GM21381 (cell line): ENCODE measurements around the gene EPHA4.

Experiments used
- ATAC-seq: cut with Tn5 transposase; IDR thresholded peaks from one replicate; pipeline ENCODE4 v1.9.1; 2021; ENCODE audit warnings: mild to moderate bottlenecking, moderate library complexity; ENCODE audit not compliant: unreplicated experiment

Gene EPHA4

DNA sequence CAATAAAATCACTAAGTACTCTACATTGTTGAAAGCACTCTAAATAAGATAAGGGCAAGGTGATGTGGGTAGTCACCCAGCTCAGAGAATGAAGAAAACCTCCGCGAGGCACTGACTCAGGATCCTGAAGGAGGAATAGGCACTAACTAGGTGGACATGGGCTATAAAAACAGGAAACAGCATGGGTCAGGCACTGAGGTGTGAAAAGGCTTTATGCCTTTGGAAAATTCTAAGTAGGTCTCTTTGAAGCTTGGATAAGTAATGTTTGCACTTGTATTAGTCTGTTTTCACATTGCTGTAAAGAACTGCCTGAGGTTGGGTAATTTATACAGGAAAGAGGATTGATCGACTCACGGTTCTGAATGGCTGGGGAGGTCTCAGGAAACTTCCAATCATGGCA, 161.6 kb downstream of the EPHA4 start:
- ATAC-seq = no peak

DNA sequence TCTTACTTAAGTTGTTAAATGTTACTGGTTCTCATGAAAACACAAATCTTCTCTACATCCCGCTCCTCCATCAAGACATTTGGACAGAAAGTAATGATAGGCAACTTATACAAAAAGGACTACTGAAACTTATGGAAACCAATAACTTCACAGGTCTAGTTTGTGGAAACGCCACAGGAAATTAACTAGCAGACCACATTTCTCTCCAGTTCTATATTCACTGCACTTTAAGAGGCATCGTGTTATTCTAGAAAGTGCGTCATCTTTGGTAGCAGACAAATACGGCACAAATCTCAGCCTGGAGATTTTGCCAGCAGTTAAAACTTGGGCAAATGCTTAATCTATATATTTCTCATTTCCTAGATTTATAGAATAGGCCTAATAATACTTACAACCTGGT, 164.3 kb downstream of the EPHA4 start:
- ATAC-seq = no peak

DNA sequence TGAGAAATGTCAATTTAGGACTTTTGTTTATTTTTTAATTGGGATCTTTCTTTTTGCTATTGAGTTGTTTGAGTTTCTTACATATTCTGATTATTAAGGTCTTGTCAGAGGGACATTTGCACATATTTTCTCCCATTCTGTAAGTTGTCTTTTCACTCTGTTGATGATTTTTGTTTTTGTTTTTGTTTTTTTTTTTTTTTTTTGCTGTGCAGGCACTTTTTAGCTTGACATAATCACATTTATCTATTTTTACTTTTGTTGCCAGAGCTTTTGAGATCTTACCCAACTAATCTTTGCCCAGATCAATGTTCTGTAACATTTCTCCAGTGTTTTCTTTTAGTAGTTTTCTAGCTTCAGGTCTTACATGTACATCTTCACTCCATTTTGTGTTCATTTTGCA, 166.6 kb downstream of the EPHA4 start:
- ATAC-seq = no peak

DNA sequence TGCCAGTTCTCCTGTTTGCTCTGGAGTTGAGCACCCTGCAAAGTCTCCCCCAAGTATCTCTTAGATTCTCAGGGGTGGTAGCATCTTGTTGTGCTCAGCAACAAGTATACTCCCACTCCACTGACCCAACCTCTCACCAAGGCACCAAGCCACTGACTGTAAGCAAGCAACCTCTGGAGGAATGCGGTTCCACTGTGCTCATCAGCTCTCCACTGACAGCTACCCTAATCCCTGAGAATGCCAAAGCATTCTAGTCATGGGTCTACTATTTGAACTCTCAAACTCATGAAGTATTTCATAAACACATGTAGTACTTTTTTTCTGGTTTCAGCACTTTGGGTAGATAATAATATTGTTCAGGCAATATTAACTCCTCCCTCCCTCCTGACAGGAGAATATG, 170.0 kb downstream of the EPHA4 start:
- no peak for ATAC-seq

DNA sequence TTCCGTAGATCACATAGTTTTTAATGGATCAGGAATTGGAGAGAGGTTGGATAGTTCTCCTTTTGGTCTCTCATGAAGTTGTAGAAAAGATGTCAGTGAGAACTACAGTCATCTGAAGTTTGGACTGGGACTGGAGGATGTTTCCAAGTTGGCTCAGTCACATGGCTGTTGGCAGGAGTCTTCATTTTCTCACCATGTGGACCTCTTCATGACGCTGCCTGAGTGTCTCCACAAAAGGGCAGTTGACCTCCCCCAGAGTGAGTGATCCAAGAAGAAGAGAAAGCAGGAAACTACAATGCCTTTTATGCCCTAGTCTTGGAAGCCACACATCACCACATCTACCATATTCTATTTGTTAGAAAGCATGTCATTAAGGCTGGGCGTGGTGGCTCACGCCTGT, 171.7 kb downstream of the EPHA4 start:
- ATAC-seq = no peak

DNA sequence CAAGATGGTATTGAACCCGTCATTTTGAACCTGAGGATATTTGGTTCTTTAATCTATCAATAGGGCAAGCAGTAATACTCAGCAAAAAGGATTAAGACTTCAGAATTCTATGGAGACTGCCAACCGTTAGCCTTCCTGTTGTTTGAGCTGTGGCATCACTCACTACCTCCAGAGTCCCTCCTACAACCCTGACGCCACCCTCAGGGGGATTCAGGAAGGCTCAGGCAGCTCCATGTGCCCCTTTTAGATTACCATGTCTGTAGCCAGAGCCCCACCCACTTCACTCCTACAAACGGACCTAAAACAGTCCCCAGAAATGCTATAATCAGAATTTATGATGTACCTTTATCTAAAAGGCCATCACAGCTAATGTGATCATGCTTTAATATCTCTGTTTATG, 172.9 kb downstream of the EPHA4 start:
- no peak for ATAC-seq

- ATAC-seq = no peak
Measured at GRCh38 chr2:221397187-221397586, 174.9 kb downstream of the EPHA4 start.

DNA sequence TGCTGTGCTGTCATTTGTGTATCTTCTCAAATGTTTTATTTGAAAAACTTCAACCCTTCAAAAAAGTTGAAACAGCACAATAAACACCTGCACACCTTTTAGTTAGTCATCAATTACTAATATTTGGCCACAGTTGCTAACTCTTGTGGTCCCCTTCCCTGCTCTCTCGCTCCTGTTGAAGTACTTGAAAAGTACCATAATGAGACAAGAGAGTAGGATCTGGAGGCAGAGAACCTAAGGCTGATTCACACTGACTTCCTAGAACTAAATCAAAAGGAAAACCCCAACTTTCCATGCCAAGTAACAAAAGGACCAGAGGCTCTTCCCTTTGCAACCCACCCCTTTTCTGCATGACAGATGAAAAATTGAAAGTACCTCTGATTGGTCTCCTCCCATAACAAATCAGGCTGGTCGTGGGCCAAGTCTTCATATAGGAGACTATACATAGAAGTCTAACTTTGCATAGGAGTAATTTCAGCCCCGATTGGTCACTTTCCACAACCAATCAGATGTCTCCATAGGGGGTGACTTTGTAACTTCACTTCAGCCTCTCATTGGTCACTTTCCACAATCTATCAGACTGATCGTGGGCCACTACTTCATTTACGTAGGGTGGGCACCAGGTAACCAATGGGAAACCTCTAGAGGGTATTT, 179.7 kb downstream of the EPHA4 start:
- ATAC-seq = no peak

- ATAC-seq = no peak
Measured at GRCh38 chr2:221390878-221391277, 181.2 kb downstream of the EPHA4 start.

DNA sequence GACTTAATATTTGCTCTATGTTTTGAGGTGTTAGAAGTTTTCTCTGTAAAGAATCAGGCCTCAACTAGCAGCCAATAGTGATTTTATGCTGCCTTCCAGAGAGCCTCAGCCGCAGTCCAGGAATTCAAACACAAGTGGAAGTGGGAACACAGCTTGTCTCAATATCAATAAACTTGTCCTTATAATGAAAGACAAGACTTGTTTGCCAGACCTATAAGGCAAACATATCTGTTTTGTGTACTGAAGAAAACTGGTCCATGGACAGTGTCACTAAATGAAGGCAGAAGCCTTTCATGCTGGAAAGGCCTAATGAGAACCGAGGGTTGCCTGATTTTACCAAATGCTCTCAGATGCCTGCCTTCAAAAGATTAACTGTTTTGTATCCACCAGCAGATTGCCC, 182.2 kb downstream of the EPHA4 start:
- ATAC-seq = no peak

DNA sequence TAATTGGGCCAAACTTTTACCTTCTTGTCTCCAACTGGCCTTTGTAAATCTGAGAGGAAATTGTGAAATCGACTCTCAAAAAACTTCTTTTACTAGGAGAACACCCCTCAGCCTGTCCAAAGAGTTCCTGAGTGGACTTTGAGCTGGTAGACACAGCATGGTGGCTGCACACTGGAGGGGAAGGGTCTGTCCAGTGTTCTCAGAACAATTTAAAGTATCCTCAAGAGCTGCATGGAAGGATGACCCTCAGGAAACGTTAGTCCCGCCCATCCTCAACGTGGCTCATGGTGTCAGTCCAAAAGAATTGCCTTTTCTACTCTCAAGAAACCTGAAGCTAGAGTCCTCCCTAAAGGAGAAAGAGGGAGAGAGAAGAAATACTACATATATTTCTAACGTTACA, 182.7 kb downstream of the EPHA4 start:
- ATAC-seq = no peak

DNA sequence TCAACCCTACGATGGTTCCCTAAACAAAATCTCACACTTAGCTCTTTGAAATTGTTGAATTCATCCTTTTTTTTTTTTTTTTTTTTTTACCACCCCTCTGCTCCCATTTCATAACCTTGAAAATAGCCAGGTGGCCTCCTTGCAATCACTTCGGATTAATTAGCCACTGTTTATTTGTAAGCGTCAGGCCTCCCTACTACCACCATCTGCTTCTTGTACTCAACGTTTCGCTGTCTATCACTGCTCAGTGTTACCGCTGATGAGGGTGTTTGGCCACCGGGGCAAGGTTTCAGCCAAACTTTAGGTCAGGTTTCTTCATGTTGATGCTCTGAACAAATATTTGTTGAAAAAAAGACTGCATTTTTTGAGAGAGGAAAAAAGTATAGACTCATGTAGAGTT, 183.2 kb downstream of the EPHA4 start:
- no peak for ATAC-seq

GRCh38 chr2:221385716-221386115, 186.4 kb downstream of the EPHA4 start:
- no peak for ATAC-seq

GRCh38 chr2:221381928-221382488, 190.1 kb downstream of the EPHA4 start:
- ATAC-seq = no peak

DNA sequence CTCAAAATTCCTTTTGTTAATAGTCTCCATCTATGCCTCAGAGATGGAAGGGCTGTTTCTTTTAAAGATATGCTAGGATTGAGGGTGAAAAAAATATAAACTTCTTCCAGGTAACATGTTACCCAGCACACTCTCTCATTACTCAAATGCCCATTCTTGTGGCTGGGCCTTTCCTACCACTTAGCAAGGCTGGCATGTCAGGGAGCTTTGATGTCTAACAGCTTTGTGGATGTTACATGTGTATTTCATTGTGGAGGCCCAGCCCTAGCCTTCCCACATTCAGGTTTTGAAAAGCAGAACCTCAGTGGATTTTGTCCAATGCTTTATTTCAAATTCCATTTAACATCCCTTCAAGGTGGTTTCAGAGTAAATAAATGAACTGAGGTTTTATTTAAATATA, 191.4 kb downstream of the EPHA4 start:
- ATAC-seq = no peak

GRCh38 chr2:221380062-221380461, 192.0 kb downstream of the EPHA4 start:
- no peak for ATAC-seq

DNA sequence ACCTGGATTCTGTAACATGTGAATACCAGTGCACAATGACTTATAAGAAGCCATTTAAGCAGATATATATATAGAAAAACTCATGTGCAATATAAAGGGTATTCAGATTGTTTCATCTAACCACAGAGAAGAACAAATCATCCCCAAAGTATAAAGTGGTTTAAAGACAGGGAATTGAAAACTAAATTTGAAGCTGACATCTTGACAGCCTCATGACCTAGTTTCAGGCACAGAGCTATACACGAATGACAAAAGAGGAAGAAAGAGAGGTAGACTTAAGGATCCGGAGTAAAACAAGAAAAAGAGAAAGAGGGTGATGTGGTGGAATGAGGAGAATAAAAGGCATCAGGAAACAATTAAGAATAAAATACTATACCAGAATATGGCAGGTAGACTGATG, 194.5 kb downstream of the EPHA4 start:
- ATAC-seq = no peak

DNA sequence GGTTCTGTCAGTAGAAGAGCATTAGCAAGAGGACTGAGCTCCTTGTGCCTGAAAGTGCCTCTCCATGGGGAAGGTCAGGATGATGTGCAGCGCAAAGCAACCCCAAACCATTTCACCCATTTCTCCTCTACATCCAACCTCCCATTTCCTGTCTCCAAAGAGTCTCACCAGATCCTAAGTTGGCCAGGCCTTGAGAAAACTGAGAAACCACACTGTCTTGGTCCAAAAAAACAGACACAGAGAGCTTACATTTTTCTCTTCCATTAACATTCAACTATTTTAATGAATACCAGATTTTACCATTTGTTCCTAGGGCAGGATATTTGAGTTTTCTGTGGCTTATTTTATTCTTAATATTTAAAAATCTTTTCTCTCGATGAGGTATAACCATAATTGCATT, 195.0 kb downstream of the EPHA4 start:
- no peak for ATAC-seq

DNA sequence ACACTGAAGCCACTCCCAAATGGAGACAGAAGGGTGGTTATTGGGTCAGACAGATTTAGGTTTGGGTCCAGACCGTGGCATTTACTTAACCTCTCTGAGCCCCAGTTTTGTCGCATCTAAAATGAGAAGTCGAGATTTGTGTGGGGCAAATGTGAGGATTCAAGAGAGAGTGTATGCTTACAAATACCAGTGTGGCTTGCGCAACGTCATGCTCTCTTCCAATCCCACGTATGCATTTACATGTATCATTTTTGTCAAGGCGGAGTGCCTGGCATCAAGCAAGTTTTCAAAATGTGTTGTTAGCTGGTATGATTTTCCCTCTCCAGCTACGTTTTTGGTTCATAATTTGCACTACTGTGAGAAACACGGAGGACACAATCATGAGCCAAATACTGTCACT, 197.9 kb downstream of the EPHA4 start:
- no peak for ATAC-seq

DNA sequence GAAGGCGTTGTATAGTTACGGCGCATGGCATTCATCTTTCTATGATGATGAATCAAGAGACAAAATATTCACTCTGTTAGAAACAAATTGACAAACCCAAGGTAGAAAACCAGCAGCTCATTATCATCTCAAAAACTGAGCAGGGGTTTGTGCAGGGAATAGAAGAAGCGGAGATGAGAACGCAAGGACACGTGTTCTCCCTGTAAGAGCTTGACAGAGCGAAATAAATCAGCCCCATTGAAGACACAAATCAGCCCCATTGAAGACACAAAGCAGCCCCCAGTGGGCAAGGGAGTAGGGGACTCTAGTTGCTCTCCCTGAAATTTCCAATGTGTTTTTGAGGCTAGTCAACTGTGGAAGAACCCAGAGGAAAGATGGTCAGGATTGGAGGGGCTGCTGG, 199.2 kb downstream of the EPHA4 start:
- ATAC-seq = no peak

GRCh38 chr2:221372159-221372884, 199.8 kb downstream of the EPHA4 start:
- no peak for ATAC-seq

DNA sequence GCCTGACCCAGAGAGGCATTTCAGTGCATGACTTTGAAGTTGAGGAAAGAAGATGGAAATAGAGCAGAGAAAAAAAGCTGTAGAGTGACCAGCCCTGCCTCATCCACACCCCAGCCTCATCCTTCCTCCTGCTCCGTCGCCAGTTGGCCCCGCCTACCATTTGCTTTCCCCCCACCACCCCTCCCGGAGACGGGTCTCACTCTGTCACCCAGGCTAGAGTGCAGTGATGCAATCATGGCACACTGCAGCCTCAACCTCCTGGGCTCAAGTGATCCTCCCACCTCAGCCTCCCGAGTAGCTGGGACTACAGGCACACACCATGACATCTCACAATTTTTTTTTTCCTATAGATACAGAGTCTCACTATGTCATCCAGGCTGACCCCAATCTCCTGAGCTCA, 200.8 kb downstream of the EPHA4 start:
- no peak for ATAC-seq

- no peak for ATAC-seq
Measured at GRCh38 chr2:221370857-221371211, 201.3 kb downstream of the EPHA4 start.
